K562 (cell line): ENCODE data around the gene DCN. TPM values are rescaled to one million over a fixed set of nuclear protein-coding genes. Genes with fewer than 3 reads are reported as not detected.

ENCODE experiments used
- ATAC-seq: fragments of 200-7000 bp; cut with Tn5 transposase; 3 replicates; pipeline ENCODE4 v1.9.1; 2020; ENCODE audit warnings: moderate library complexity
- BruUV-seq: library from RNA; stranded (reverse); fragments of 400-500 nt; replicated peaks from 2 replicates; lab custom pipeline; 2021; lab: Mats Ljungman, UMichigan
- CTCF ChIA-PET: fragments of 300-600 bp; formaldehyde crosslinking; extraction: SDS; loops from one replicate; lab custom pipeline; 2021; ENCODE audit warnings: low intra/inter-chr PET ratio; lab: Yijun Ruan, JAX
- POLR2A ChIA-PET: fragments of 300-600, 350-650 bp; sonication (Branson Sonifier 250); formaldehyde crosslinking; extraction: SDS; loops from one replicate; lab custom pipeline; 2021; ENCODE audit warnings: antibody characterized with exemption, inconsistent platforms; lab: Yijun Ruan, JAX
- DNase-seq, 4 experiments: peaks; one replicate each; pipeline versions ENCODE4 v3.0.0 to v3.0.0-alpha.2; 2011 to 2018; ENCODE audit warnings: low spot score in 3 of 4, mixed read lengths in 3 of 4; ENCODE audit errors: extremely low read depth in 1 of 4
- FAIRE-seq: peaks from 2 replicates; lab custom pipeline; 2011; peaks lifted over from hg19 to GRCh38; lab: Jason Lieb, UNC
- H2AFZ ChIP-seq: 2 replicates; pipeline ENCODE4 v1.6.0; 2011; ENCODE audit warnings: low read depth, low read length, control low read depth, inconsistent platforms
- H3K27ac ChIP-seq: fragments of 200-600 bp; 3 replicates; pipeline ENCODE4 v1.8.0; 2011; ENCODE audit warnings: low read depth, mild to moderate bottlenecking, control low read depth, inconsistent platforms, low read length, moderate library complexity, mixed read lengths; ENCODE audit errors: extremely low read depth
- H3K27me3 ChIP-seq, 2 experiments: fragments of 300-600 bp in 1 of 2; 2 replicates in 1 of 2; 3 replicates in 1 of 2; pipeline versions ENCODE4 v1.6.0 to v1.8.0; 2011; ENCODE audit warnings: inconsistent platforms in 2 of 2, low read length in 2 of 2, mild to moderate bottlenecking in 1 of 2, mixed read lengths in 1 of 2, moderate library complexity in 1 of 2; ENCODE audit not compliant: control insufficient read depth in 2 of 2, insufficient read depth in 2 of 2
- H3K36me3 ChIP-seq: fragments of 300-600 bp; 3 replicates; pipeline ENCODE4 v1.8.0; 2011; ENCODE audit warnings: mild to moderate bottlenecking, low read length, inconsistent platforms; ENCODE audit not compliant: control insufficient read depth, insufficient read depth
- H3K4me1 ChIP-seq, 2 experiments: fragments of 200-600 bp in 1 of 2; replicated peaks in 1 of 2; 2 replicates in 1 of 2; 3 replicates in 1 of 2; pipeline versions ENCODE4 v1.5.1 to v1.8.0; 2011; ENCODE audit warnings: inconsistent platforms in 2 of 2, low read length in 2 of 2, mild to moderate bottlenecking in 1 of 2, mixed read lengths in 1 of 2, moderate library complexity in 1 of 2; ENCODE audit not compliant: control insufficient read depth in 2 of 2, insufficient read depth in 2 of 2
- H3K4me2 ChIP-seq: 2 replicates; pipeline ENCODE4 v1.6.1; 2011; ENCODE audit warnings: low read length, control low read depth, inconsistent platforms, mixed read lengths; ENCODE audit not compliant: insufficient read depth
- H3K4me3 ChIP-seq: fragments of 200-600 bp; sonication (generic), shearing (Covaris generic); 2 replicates; pipeline ENCODE4 v1.5.1; 2016; ENCODE audit warnings: control low read depth, inconsistent platforms
- H3K79me2 ChIP-seq: fragments of 200-600 bp; 3 replicates; pipeline ENCODE4 v1.8.0; 2011; ENCODE audit warnings: low read length, inconsistent platforms; ENCODE audit not compliant: control insufficient read depth, insufficient read depth
- H3K9ac ChIP-seq, 2 experiments: 2 replicates each; pipeline versions ENCODE4 v1.6.0 to v1.6.1; 2011; ENCODE audit warnings: low read depth in 2 of 2, low read length in 2 of 2, control low read depth in 1 of 2, inconsistent platforms in 1 of 2, mild to moderate bottlenecking in 1 of 2, mixed read lengths in 1 of 2; ENCODE audit not compliant: insufficient read depth in 1 of 2
- H3K9me1 ChIP-seq: one replicate; pipeline ENCODE4 v1.6.0; 2011; ENCODE audit warnings: inconsistent platforms, mild to moderate bottlenecking, low read length, moderate library complexity; ENCODE audit not compliant: control insufficient read depth, insufficient read depth
- H3K9me3 ChIP-seq: replicated peaks from 2 replicates; pipeline ENCODE4 v1.5.1; 2011; ENCODE audit warnings: low read depth, low read length, inconsistent platforms; ENCODE audit not compliant: control insufficient read depth, insufficient read depth
- H4K20me1 ChIP-seq: replicated peaks from 2 replicates; pipeline ENCODE4 v1.6.1; 2011; ENCODE audit warnings: low read length, inconsistent platforms, mixed read lengths; ENCODE audit not compliant: control insufficient read depth, insufficient read depth
- E2F3 ChIP-seq: fragments of 250-450 bp; sonication (Bioruptor Pico); IDR thresholded peaks from 2 replicates; pipeline ENCODE4 v1.4.0; 2020; ENCODE audit warnings: mild to moderate bottlenecking
- FOXK1 ChIP-seq: sonication (generic); formaldehyde crosslinking; IDR thresholded peaks from 2 replicates; pipeline ENCODE4 v1.8.0; 2022; ENCODE audit warnings: missing genetic modification reagents, mild to moderate bottlenecking, borderline replicate concordance
- GATAD2B ChIP-seq: fragments of 450-650 bp; IDR thresholded peaks from 2 replicates; pipeline ENCODE4 v1.6.1; 2017; ENCODE audit warnings: mild to moderate bottlenecking, borderline replicate concordance
- HMGXB4 ChIP-seq: sonication (generic); formaldehyde crosslinking; IDR thresholded peaks from 2 replicates; pipeline ENCODE4 v1.8.1; 2023; ENCODE audit warnings: mild to moderate bottlenecking, missing genetic modification reagents
- KDM4B ChIP-seq, 2 experiments: fragments of 450-650 bp in 1 of 2; sonication (generic) in 1 of 2; IDR thresholded peaks; 2 replicates each; pipeline ENCODE4 v1.6.1; 2016 to 2017; ENCODE audit warnings: borderline replicate concordance in 2 of 2, antibody characterized with exemption in 1 of 2, low read depth in 1 of 2, mild to moderate bottlenecking in 1 of 2
- MITF ChIP-seq: IDR thresholded peaks from 2 replicates; pipeline ENCODE4 v1.6.1; 2014; ENCODE audit warnings: antibody characterized with exemption
- SMARCB1 ChIP-seq: IDR thresholded peaks from 2 replicates; pipeline ENCODE4 v1.6.1; 2011; ENCODE audit warnings: improper control_type of control experiment, low read depth; ENCODE audit not compliant: insufficient read length
- USF1 ChIP-seq: sonication (generic); formaldehyde crosslinking; IDR thresholded peaks from 2 replicates; pipeline ENCODE4 v1.9.0; 2022; ENCODE audit warnings: mild to moderate bottlenecking, missing genetic modification reagents
- WGBS: fragments of 100-300 bp; shearing (Covaris generic); methylation state at CpG from one replicate; pipeline ENCODE4 v1.1.6; 2016; ENCODE audit warnings: low coverage, mixed read lengths; ENCODE audit not compliant: insufficient coverage; ENCODE audit errors: missing lambda C conversion rate; 5-methylcytosine and 5-hydroxymethylcytosine counted together
- in situ Hi-C: fragments of 300-500 bp; cut with MboI; formaldehyde crosslinking; loops from 4 replicates; pipeline ENCODE4 v1.15.0; 2018; ENCODE audit warnings: inconsistent platforms, mixed read lengths
- intact Hi-C: fragments of 100-400 bp; cut with micrococcal nuclease; formaldehyde crosslinking; loops from 2 replicates; pipeline ENCODE4 v1.14.2; 2022
- polyA plus RNA-seq, 8 experiments: library from polyadenylated mRNA; depleted of rRNA in 4 of 8; stranded (reverse) in 5 of 8; unstranded in 3 of 8; fragments of >200 nt; fragmentation: Nextera tagmentation in 2 of 8; fragmentation: Illumina TruSeq in 1 of 8; extraction: Ambion mirVana in 2 of 8; extraction: Trizol in 1 of 8; gene quantifications; 2 replicates each; pipeline versions ENCODE4 v1.2.1 to v1.2.3, GENCODE V29; 2011 to 2014; ENCODE audit warnings: inconsistent platforms in 1 of 8, missing spikeins in 1 of 8
- total RNA-seq, 7 experiments: library from RNA; depleted of rRNA in 6 of 7; stranded (reverse); fragments of >200 nt in 6 of 7; fragmentation: Illumina TruSeq in 2 of 7; extraction: Trizol in 2 of 7; gene quantifications; 2 replicates each; pipeline versions ENCODE4 v1.2.1 to v1.2.3, GENCODE V29; 2011 to 2021; ENCODE audit warnings: low replicate concordance in 1 of 7
- TF ChIP-seq, protein P1 (sequence below): sonication (generic); formaldehyde crosslinking; IDR thresholded peaks from 2 replicates; pipeline ENCODE4 v1.4.0; 2020; ENCODE audit warnings: mild to moderate bottlenecking, missing genetic modification reagents
- TF ChIP-seq, protein P2 (sequence below), 2 experiments: fragments of 150-350 bp in 1 of 2; IDR thresholded peaks; 2 replicates each; pipeline ENCODE4 v1.6.1; 2012 to 2016; ENCODE audit warnings: low read depth in 2 of 2, low read length in 2 of 2, mild to moderate bottlenecking in 1 of 2, moderate library complexity in 1 of 2
- TF ChIP-seq, protein P3 (sequence below): fragments of 250-450 bp; sonication (Bioruptor Pico); IDR thresholded peaks from 2 replicates; pipeline ENCODE4 v1.5.1; 2021; ENCODE audit warnings: mild to moderate bottlenecking

Gene DCN
- total and polyA plus RNA-seq, 9 of the 15 experiments (the other 6 are each of a cell fraction or from before 2014, with no cell fraction given): 0.08 to 2.4 (median 0.31) TPM; not detected in 1

- H3K9ac ChIP-seq: no peak overlapping the region
- no peak overlapping the region for H2AFZ ChIP-seq
- H3K4me1 ChIP-seq: no peaks in the 10 kb centered on the region
- no peaks in the 10 kb centered on the region for H3K36me3 ChIP-seq
- in situ Hi-C loops: no loop called here
- ChIA-PET POLR2A (no interaction called here), CTCF (no interaction called here)
- H3K9me3 ChIP-seq: no peaks in the 10 kb centered on the region
- H4K20me1 ChIP-seq: no peaks in the 10 kb centered on the region
- H3K27me3 ChIP-seq: no peaks in the 10 kb centered on the region
- 0% methylated on average over 1 of the region's 1 CpG for WGBS
- DNase-seq: no peak
- ATAC-seq: no peak
- no peaks in the 10 kb centered on the region for H3K79me2 ChIP-seq
- no TSS peak for BruUV-seq
- intact Hi-C loops: no loop called here
- no peak for FAIRE-seq
- H3K4me3 ChIP-seq: no peak overlapping the region
- H3K9me1 ChIP-seq: no peaks in the 10 kb centered on the region
- H3K4me2 ChIP-seq: no peak overlapping the region
- no peak overlapping the region for H3K27ac ChIP-seq
- no peak for TF ChIP-seq KDM4B (IDR thresholded peaks at IDR 0.05; ENCODE audit: borderline replicate concordance in 2 of 2, low read depth in 1 of 2)
- no peak for TF ChIP-seq USF1 (CRISPR knock-in tag)
- TF ChIP-seq E2F3 (CRISPR knock-in tag): no peak
- no peak for TF ChIP-seq HMGXB4
- TF ChIP-seq, protein P1, sequence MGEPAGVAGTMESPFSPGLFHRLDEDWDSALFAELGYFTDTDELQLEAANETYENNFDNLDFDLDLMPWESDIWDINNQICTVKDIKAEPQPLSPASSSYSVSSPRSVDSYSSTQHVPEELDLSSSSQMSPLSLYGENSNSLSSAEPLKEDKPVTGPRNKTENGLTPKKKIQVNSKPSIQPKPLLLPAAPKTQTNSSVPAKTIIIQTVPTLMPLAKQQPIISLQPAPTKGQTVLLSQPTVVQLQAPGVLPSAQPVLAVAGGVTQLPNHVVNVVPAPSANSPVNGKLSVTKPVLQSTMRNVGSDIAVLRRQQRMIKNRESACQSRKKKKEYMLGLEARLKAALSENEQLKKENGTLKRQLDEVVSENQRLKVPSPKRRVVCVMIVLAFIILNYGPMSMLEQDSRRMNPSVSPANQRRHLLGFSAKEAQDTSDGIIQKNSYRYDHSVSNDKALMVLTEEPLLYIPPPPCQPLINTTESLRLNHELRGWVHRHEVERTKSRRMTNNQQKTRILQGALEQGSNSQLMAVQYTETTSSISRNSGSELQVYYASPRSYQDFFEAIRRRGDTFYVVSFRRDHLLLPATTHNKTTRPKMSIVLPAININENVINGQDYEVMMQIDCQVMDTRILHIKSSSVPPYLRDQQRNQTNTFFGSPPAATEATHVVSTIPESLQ (CRISPR knock-in tag): no peak
- TF ChIP-seq, protein P2, sequence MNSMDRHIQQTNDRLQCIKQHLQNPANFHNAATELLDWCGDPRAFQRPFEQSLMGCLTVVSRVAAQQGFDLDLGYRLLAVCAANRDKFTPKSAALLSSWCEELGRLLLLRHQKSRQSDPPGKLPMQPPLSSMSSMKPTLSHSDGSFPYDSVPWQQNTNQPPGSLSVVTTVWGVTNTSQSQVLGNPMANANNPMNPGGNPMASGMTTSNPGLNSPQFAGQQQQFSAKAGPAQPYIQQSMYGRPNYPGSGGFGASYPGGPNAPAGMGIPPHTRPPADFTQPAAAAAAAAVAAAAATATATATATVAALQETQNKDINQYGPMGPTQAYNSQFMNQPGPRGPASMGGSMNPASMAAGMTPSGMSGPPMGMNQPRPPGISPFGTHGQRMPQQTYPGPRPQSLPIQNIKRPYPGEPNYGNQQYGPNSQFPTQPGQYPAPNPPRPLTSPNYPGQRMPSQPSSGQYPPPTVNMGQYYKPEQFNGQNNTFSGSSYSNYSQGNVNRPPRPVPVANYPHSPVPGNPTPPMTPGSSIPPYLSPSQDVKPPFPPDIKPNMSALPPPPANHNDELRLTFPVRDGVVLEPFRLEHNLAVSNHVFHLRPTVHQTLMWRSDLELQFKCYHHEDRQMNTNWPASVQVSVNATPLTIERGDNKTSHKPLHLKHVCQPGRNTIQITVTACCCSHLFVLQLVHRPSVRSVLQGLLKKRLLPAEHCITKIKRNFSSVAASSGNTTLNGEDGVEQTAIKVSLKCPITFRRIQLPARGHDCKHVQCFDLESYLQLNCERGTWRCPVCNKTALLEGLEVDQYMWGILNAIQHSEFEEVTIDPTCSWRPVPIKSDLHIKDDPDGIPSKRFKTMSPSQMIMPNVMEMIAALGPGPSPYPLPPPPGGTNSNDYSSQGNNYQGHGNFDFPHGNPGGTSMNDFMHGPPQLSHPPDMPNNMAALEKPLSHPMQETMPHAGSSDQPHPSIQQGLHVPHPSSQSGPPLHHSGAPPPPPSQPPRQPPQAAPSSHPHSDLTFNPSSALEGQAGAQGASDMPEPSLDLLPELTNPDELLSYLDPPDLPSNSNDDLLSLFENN (IDR thresholded peaks at IDR 0.05; ENCODE audit: low read depth in 2 of 2, low read length in 2 of 2): no peak
- TF ChIP-seq, protein P3, sequence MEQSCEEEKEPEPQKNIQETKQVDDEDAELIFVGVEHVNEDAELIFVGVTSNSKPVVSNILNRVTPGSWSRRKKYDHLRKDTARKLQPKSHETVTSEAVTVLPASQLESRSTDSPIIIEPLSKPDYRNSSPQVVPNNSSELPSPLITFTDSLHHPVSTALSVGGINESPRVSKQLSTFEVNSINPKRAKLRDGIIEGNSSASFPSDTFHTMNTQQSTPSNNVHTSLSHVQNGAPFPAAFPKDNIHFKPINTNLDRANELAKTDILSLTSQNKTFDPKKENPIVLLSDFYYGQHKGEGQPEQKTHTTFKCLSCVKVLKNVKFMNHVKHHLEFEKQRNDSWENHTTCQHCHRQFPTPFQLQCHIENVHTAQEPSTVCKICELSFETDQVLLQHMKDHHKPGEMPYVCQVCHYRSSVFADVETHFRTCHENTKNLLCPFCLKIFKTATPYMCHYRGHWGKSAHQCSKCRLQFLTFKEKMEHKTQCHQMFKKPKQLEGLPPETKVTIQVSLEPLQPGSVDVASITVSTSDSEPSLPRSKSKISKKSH (CRISPR knock-in tag): no peak
- TF ChIP-seq MITF: no peak
- TF ChIP-seq FOXK1 (CRISPR knock-in tag): no peak
- no peak for TF ChIP-seq SMARCB1
- no peak for TF ChIP-seq GATAD2B
Measured at GRCh38 chr12:91202390-91202789, 19.8 kb upstream of the DCN start.
